Left hindlimb (tissue), 1 donor: ENCODE measurements around the gene CD300C.
"Not testable (repeated sequence)": the region's sequence is repeated elsewhere in the genome, so short reads cannot be mapped to it uniquely, and the experiment has no call there.

Source experiments
- DNase-seq: peaks from one replicate; pipeline ENCODE4 v3.0.0-alpha.2; 2018

CD300C gene

GRCh38 chr17:74530831-74531150, 15.1 kb downstream of the CD300C start:
- no peak for DNase-seq

DNA sequence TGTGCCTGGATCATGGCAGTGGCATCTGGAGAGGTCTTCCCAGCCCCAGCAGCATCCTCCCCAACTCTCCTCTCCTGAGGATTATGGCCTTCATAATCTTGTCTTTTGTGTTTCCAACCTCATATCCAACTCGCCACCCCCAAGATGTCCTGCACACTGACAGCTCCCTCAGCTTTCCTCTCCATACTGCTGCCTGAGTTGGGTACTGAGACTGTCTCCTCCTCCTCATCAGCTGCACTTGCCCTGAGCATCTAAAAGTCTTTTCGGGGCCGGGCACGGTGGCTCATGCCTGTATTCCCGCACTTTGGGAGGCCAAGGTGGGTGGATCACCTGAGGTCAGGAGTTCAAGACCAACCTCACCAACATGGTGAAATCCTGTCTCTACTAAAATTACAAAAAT, 16.7 kb downstream of the CD300C start:
- DNase-seq: no peak

- no peak for DNase-seq
Measured at GRCh38 chr17:74528491-74529199, 17.3 kb downstream of the CD300C start.

DNA sequence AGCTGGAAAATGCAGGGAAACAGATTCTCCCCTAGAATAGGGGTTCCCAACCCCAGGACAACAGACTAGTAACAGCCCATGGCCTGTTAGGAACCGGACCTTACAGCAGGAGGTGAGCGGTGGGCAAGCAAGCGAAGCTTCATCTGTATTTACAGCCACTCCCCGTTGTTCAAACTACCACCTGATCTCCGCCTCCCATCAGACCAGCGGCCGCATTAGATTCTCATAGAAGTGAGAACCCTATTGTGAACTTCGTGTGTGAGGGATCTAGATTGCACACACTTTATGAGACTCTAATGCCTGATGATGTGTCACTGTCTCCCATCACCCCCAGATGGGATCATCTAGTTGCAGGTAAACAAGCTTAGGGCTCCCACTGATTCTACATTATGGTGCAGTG, 18.2 kb downstream of the CD300C start:
- DNase-seq: no peak

DNA sequence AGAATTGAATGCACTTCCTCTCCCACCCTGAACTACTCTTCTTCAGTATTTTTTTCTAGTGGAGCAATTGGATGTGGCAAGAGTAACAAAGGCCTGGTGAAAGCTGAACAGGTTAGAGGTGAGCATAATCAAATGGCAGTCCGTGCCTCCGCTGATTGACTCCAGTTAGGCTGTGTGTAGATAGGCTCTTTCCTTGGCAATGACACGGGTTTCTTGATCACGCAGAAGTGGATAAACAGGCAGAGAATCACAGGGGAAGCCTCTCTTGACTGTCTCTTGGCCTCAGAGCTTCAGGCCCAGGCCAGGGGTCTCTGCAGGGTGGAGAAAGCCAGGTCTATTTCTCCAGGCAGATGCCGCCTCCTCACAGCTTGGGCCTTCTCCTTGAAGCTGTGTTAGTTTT, 18.8 kb downstream of the CD300C start:
- DNase-seq: no peak

- DNase-seq: no peak
Measured at GRCh38 chr17:74526681-74527080, 19.2 kb downstream of the CD300C start.

- DNase-seq: no peak
Measured at GRCh38 chr17:74525781-74526288, 20.1 kb downstream of the CD300C start.

GRCh38 chr17:74525465-74525725, 20.5 kb downstream of the CD300C start:
- DNase-seq: no peak

DNA sequence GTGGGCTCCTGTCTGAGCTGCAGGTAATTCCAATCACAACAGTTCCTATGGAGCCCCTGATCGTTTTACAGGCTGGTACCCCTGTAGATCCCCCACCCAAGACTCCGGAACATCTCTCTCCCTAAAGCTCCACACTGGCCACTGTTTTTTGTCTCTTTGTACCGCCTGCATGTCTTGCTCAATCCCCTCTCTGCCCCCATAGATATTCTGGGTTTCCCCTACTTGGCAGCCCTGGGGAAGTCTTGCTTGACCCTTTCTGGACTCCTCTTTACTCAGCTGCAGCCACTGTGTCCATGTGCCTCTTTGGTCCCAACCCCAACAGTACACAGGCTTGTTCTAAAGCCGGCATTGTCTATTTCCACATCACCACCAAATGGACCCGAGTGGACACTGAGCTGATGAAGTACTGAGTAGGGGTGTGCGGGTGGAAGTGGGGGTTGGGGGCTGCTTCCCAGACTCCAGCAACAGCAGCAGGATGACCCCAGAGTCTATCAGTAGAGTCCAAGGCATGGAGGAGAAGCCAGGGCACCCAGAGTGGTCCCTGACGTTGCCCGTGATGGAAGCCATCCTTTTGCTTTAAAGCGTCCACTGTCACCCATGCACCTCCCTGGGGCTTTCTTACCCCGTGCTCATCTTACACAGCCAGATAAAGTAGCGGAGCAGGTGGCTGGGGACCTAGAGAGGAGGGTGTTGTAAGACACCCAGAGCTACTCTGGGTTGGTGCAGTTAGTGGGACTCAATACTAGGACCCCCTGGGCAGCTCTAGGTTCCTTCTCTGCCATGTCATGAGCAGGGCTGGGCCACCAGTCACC, 21.1 kb downstream of the CD300C start:
- no peak for DNase-seq

- DNase-seq: no peak
Measured at GRCh38 chr17:74523308-74523707, 22.6 kb downstream of the CD300C start.

DNA sequence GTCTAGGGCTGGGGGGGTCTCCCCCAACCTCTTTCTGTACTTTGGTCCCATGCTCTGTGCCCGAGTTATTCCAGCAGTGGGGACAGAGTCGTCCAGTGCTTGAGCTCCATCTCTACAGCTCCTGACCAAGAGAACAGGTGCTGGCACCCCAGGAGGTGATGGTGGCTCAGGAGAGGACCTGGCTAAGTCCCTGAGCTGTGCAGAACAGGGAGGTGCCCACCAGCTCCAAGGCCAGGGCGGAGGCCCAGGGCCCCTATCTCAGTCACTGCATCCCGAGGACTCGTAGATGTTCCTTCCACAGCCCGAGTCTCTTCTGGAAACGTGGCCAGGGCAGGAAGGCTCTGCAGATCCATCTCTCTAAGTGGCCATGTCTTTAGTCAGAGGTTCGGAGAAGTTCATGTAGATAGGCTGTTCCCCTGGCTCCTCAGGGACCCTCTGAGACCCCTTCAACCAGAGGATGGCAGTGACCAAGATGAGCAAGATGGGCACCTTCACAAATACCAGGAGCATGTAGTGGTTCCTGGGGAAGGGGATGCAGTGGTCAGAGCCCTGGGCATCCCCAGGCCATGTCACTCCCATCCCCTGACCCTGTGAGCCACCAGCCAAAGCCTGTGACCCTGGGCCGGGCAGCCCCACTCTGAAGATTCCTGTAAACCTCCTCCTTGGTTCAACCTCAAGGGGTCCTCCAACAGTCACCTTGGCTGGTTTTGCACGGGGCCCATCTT, 23.4 kb downstream of the CD300C start:
- no peak for DNase-seq

- DNase-seq: no peak
Measured at GRCh38 chr17:74521701-74522201, 24.2 kb downstream of the CD300C start.

DNA sequence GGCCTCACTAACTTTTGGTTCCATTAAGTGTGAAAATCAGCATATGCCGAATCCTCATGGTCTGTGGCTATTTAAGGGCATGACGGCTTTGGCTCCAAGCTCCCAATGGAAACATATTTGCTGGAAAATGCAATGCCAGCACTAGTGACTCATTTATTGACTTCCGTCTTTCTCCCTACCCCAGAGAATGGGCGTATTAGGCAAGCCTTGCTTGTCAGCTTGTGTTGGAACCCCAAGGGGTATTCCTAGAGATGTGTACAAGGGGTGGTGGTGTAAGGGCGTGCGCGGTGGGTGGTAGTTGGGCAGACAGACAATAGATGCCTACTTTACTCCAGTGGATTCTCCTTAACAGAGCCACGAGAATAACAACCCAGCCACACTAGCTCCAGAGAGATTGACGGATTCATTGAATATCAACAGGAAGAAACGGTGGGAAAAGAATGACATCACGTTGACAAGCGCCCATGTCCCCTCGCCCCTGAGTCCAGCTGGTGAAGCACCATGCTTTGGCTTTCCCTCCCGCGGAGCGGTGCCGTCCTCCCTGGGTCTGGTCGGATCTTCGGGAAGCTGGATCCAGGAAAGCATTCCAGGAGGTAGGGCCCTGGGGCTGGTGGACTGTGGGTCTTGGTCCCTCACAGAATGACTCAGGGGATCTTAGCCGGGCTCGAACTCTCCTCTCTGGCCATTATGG, 25.0 kb downstream of the CD300C start:
- no peak for DNase-seq

DNA sequence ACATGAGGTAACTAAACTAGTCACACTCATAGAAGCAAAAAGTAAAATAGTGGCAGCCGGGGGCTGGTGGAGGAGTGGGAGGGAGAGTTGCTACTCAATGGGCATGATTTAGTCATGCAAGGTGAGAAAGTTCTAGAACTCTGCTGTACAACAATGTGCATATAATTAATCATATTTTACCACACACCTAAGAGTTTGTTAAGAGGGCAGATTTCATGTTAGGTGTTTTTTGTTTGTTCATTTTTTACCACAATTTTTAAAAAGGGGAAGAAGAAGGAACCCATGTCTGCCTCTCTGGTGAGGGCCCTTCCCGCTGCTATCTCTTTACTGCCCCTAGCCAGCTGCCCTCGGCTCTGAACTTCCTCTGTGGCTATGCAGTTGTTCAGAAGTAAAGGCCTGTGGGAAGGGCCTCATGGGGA, 25.9 kb downstream of the CD300C start:
- DNase-seq: no peak

DNA sequence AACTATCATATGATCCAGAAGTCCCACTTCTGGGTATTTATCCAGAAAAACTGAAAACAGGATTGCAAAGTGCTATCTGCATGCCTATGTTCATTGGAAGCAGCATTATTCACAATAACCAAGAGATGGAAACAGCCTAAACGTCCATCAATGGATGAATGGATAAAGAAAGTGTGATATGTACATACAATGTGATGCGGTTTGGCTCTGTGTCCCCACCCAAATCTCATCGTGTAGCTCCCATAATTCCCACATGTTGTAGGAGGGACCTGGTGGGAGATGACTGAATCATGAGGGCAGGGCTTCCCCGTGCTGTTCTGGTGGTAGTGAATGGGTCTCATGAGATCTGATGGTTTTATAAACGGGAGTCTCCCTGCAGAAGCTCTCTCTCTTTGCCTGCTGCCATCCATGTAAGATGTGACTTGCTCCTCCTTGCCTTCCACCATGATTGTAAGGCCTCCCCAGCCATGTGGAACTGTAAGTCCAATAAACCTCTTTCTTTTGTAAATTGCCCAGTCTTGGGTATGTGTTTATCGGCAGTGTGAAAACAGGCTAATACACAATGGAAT, 27.4 kb downstream of the CD300C start:
- not testable (repeated sequence) for DNase-seq

DNA sequence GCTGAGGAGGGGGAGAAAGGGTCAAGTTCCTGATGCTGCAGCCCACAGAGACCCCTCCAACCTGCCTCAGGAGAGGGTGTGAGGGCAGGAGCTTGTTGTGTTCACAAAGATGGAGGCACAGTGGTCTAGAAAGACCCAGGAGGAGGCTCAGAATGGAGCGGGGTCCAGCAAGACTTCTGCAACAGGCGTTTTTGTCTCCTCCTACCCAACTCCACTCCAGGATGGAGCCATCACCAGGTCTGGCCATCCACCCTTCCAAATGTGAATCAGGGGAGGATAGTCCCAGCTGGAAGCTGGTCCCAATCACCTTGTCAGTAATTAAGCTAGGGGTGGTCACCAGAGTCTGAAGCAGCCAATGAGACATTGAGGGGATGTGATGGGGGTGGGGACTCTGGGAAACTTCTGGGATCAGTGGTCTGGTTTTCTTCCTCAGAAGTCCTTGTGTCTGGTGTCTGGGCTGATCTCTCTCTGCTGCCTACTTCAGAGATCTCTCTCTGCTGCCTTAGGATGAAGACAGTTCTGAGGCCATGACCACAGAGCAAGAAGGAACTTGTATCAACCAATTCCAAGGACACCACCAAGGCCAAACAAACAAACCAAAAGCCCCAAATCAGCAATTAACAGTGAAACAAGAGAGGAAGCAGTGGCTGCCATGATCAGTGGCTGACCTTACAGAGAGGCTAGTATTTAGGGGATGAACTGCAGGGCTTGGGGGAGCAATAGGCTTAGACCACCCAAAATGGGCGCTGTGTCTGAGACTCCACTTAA, 29.2 kb downstream of the CD300C start:
- no peak for DNase-seq

DNA sequence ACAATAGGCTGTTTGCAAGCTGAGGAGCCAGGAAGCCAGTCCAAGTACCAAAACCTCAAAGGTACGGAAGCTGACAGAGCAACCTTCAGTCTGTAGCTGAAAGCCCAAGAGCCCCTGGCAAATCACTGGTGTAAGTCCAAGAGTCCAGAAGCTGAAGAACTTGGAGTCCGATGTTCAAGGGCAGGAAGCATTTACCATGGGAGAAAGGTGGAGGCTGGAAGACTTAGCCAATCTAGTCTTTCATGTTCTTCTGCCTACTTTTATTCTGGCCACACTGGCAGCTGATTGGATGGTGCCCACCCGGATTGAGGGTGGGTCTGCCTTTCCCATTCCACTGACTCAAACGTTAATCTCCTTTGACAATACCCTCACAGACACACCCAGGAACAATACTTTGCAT, 30.0 kb downstream of the CD300C start:
- DNase-seq: no peak

- DNase-seq: no peak
Measured at GRCh38 chr17:74514632-74515334, 31.1 kb downstream of the CD300C start.

- no peak for DNase-seq
Measured at GRCh38 chr17:74513987-74514631, 31.8 kb downstream of the CD300C start.

DNA sequence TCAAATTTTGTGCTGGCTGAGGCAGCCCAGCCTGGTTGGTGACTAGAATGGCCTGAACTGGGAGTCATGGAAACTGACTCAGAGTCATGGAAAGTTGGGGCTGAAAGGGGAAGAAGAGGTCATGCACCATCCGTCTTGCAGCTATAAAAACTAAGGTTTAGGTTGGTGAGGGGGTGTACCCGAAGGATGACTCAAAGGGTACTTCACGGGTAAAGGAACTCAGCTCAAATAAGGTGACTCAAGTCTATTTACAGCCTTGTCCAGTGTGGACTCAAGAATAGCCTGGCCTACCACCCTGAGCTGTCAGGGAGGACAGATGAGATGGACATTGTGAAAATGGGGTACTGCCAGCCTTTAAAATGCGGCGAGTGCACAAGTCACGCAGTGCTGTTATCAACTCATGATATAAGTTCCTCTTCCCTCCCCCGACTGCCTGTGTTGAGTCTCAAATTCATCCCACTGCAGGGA, 33.3 kb downstream of the CD300C start:
- no peak for DNase-seq

DNA sequence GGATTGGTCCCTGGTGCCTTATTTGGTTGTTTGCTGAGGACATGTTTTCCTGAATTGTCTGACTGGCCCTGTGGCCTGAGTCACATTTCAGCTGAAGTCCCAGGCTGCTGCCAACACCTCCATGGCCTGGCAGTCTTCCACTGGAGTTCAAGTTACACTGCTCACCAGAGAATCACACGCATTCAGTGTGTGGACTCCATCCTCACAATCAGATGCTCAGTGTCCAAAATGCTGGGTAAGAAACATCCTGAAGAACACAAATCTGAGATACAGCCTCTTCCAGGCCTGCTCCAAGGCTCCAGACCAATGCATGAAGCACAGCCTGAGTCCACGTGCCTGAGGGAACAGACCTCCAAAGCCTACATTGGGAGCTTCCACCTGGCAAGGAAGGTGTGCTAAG, 33.9 kb downstream of the CD300C start:
- DNase-seq: no peak
